Middle frontal gyrus (tissue), 1 donor: ENCODE results near the gene KAT14.
"Not testable (repeated sequence)": the region's sequence is repeated elsewhere in the genome, so short reads cannot be mapped to it uniquely, and the experiment has no call there.

Experiments used
- DNase-seq: peaks from one replicate; pipeline ENCODE4 v3.0.0-alpha.2; 2015; ENCODE audit warnings: low spot score; ENCODE audit errors: extremely low spot score

The KAT14 gene

GRCh38 chr20:18137412-18138265 lies at the start of gene KAT14, which contains the start of gene PET117:
KAT14 (plus strand) TSS chr20:18137863; CDS start chr20:18142661, 4,798 bp downstream.
PET117 (plus strand) TSS chr20:18137863; CDS start chr20:18137956, 93 bp downstream.
- peak; percentile 87 for DNase-seq

- not testable (repeated sequence) for DNase-seq
Observed at GRCh38 chr20:18088298-18088697, 49.4 kb upstream of the KAT14 start.

- not testable (repeated sequence) for DNase-seq
Observed at GRCh38 chr20:18088841-18089240, 48.8 kb upstream of the KAT14 start.

GRCh38 chr20:18090044-18090443 lies 47.6 kb upstream of the KAT14 start:
- no peak for DNase-seq

GRCh38 chr20:18090477-18090876 lies 47.2 kb upstream of the KAT14 start:
- DNase-seq: no peak

GRCh38 chr20:18091623-18092022 lies 46.0 kb upstream of the KAT14 start:
- DNase-seq: no peak

- DNase-seq: no peak
Observed at GRCh38 chr20:18092890-18093289, 44.8 kb upstream of the KAT14 start.

- no peak for DNase-seq
Observed at GRCh38 chr20:18093388-18093787, 44.3 kb upstream of the KAT14 start.

GRCh38 chr20:18094191-18094590 lies 43.5 kb upstream of the KAT14 start:
- DNase-seq: no peak

GRCh38 chr20:18100569-18100968 lies 37.1 kb upstream of the KAT14 start:
- not testable (repeated sequence) for DNase-seq

GRCh38 chr20:18101125-18101810 lies 36.4 kb upstream of the KAT14 start:
- no peak for DNase-seq

- no peak for DNase-seq
Observed at GRCh38 chr20:18103497-18103896, 34.2 kb upstream of the KAT14 start.

GRCh38 chr20:18108326-18108725 lies 29.3 kb upstream of the KAT14 start:
- no peak for DNase-seq

- DNase-seq: not testable (repeated sequence)
Observed at GRCh38 chr20:18128574-18128973, 9.1 kb upstream of the KAT14 start.

GRCh38 chr20:18132663-18133062 lies 5.0 kb upstream of the KAT14 start:
- no peak for DNase-seq

GRCh38 chr20:18133962-18134361 lies 3.7 kb upstream of the KAT14 start:
- DNase-seq: no peak

- DNase-seq: no peak
Observed at GRCh38 chr20:18138266-18138582, 561 bp downstream of the KAT14 start.

GRCh38 chr20:18138639-18139583 lies 1.2 kb downstream of the KAT14 start:
- DNase-seq: no peak

- no peak for DNase-seq
Observed at GRCh38 chr20:18139832-18140231, 2.2 kb downstream of the KAT14 start.

- DNase-seq: no peak
Observed at GRCh38 chr20:18144541-18145099, 7.0 kb downstream of the KAT14 start.

GRCh38 chr20:18154342-18154741 lies 16.7 kb downstream of the KAT14 start:
- DNase-seq: no peak
